Measurements from ENCODE around the gene TMED7.

TMED7 gene

GRCh38 chr5:115627295-115627865 lies 1.5 kb upstream of the TMED7 start:
- no peak for DNase-seq (ENCODE audit: low read depth in 2 of 2)

GRCh38 chr5:115626445-115626823 lies 598 bp upstream of the TMED7 start:
- no peak for DNase-seq (ENCODE audit: low read depth in 2 of 2)

GRCh38 chr5:115624994-115625393 lies 842 bp downstream of the TMED7 start:
- no peak for DNase-seq (ENCODE audit: low read depth in 2 of 2)

GRCh38 chr5:115623658-115624057 lies 2.2 kb downstream of the TMED7 start:
- no peak for DNase-seq (ENCODE audit: low read depth in 2 of 2)

GRCh38 chr5:115621365-115621900 lies 4.4 kb downstream of the TMED7 start:
- DNase-seq (ENCODE audit: low read depth in 2 of 2), result no peak

GRCh38 chr5:115616892-115617291 lies 8.9 kb downstream of the TMED7 start:
- DNase-seq (ENCODE audit: low read depth in 2 of 2), result no peak

GRCh38 chr5:115616472-115616871 lies 9.4 kb downstream of the TMED7 start:
- no peak for DNase-seq (ENCODE audit: low read depth in 2 of 2)

GRCh38 chr5:115611873-115612272 lies 14.0 kb downstream of the TMED7 start:
- DNase-seq (ENCODE audit: low read depth in 2 of 2), result no peak

GRCh38 chr5:115607935-115608334 lies 17.9 kb downstream of the TMED7 start:
- DNase-seq (ENCODE audit: low read depth in 2 of 2), result no peak

GRCh38 chr5:115605436-115605835 lies 20.4 kb downstream of the TMED7 start:
- no peak for DNase-seq (ENCODE audit: low read depth in 2 of 2)

- no peak for DNase-seq (ENCODE audit: low read depth in 2 of 2)
These were observed 23.2 kb downstream of the TMED7 start for GRCh38 chr5:115602591-115603125.

- peak; percentile 48 to 53 for DNase-seq (ENCODE audit: low read depth in 2 of 2)
These were observed 23.9 kb downstream of the TMED7 start, which contains the start of gene TICAM2 for GRCh38 chr5:115601701-115602590. TSS of gene TICAM2 (minus strand) at chr5:115602479. CDS start at chr5:115581256, 21,223 bp downstream.

- DNase-seq (ENCODE audit: low read depth in 2 of 2), result no peak
These were observed 25.1 kb downstream of the TMED7 start for GRCh38 chr5:115600766-115601165.

GRCh38 chr5:115599924-115600323 lies 25.9 kb downstream of the TMED7 start:
- DNase-seq (ENCODE audit: low read depth in 2 of 2), result no peak

- DNase-seq (ENCODE audit: low read depth in 2 of 2), result no peak
These were observed 26.3 kb downstream of the TMED7 start for GRCh38 chr5:115599502-115599901.

- DNase-seq (ENCODE audit: low read depth in 2 of 2), result no peak
These were observed 31.4 kb downstream of the TMED7 start for GRCh38 chr5:115594128-115595047.

- DNase-seq (ENCODE audit: low read depth in 2 of 2), result no peak
These were observed 36.8 kb downstream of the TMED7 start for GRCh38 chr5:115589043-115589442.

- no peak for DNase-seq (ENCODE audit: low read depth in 2 of 2)
These were observed 37.2 kb downstream of the TMED7 start for GRCh38 chr5:115588640-115589039.

GRCh38 chr5:115586525-115587146 lies 39.2 kb downstream of the TMED7 start:
- no peak for DNase-seq (ENCODE audit: low read depth in 2 of 2)

- DNase-seq (ENCODE audit: low read depth in 2 of 2), result no peak
These were observed 40.6 kb downstream of the TMED7 start for GRCh38 chr5:115585265-115585664.

- DNase-seq (ENCODE audit: low read depth in 2 of 2), result no peak
These were observed 41.3 kb downstream of the TMED7 start for GRCh38 chr5:115584501-115584900.

Data from stimulated activated CD4-positive, alpha-beta T cell treated with anti-CD3 and anti-CD28 coated beads, Interleukin-4, amount 100 ng/mL, for 48 hours (primary cell).